Liver (tissue), 9 donors: Measurements from ENCODE around the gene BSPRY. TPM values are rescaled to one million over a fixed set of nuclear protein-coding genes. Genes with fewer than 3 reads are reported as not detected.

ENCODE experiments used
- DNase-seq: peaks from one replicate; pipeline ENCODE4 v3.0.0-alpha.2; 2017; ENCODE audit warnings: low spot score
- H3K27ac ChIP-seq, 2 donors: one replicate each; pipeline ENCODE4 v1.7.0; 2013; ENCODE audit warnings: inconsistent platforms in 2 of 2, low read length in 2 of 2, control low read depth in 1 of 2, low read depth in 1 of 2, mild to moderate bottlenecking in 1 of 2
- H3K27me3 ChIP-seq, 4 donors: one replicate each; pipeline versions ENCODE4 v1.6.1 to v1.7.0; 2013; ENCODE audit warnings: low read length in 3 of 4, inconsistent platforms in 1 of 4, mild to moderate bottlenecking in 1 of 4, moderate library complexity in 1 of 4; ENCODE audit not compliant: control insufficient read depth in 4 of 4, insufficient read depth in 4 of 4
- H3K36me3 ChIP-seq, 4 donors: one replicate each; pipeline versions ENCODE4 v1.6.1 to v1.7.0; 2013; ENCODE audit warnings: low read length in 3 of 4, mild to moderate bottlenecking in 3 of 4, low read depth in 1 of 4, moderate library complexity in 1 of 4; ENCODE audit not compliant: control insufficient read depth in 4 of 4, insufficient read depth in 3 of 4
- H3K4me1 ChIP-seq, 4 donors: one replicate each; pipeline versions ENCODE4 v1.6.1 to v1.7.0; 2013; ENCODE audit warnings: low read length in 3 of 4, mild to moderate bottlenecking in 3 of 4, moderate library complexity in 1 of 4; ENCODE audit not compliant: control insufficient read depth in 4 of 4, insufficient read depth in 4 of 4
- H3K4me3 ChIP-seq, 3 donors: one replicate each; pipeline versions ENCODE4 v1.6.1 to v1.7.0; 2013; ENCODE audit warnings: low read length in 3 of 3, control low read depth in 1 of 3, low read depth in 1 of 3, mild to moderate bottlenecking in 1 of 3
- H3K9ac ChIP-seq, 2 donors: one replicate each; pipeline ENCODE4 v1.7.0; 2013; ENCODE audit warnings: low read length in 2 of 2, mild to moderate bottlenecking in 2 of 2, moderate library complexity in 2 of 2, control low read depth in 1 of 2, low read depth in 1 of 2
- H3K9me3 ChIP-seq, 4 donors: one replicate each; pipeline versions ENCODE4 v1.6.1 to v1.7.0; 2013; ENCODE audit warnings: low read length in 3 of 4; ENCODE audit not compliant: control insufficient read depth in 4 of 4
- EGR1 ChIP-seq, 2 donors: IDR thresholded peaks; 2 replicates each; pipeline ENCODE4 v1.6.1; 2016 to 2018; ENCODE audit warnings: antibody characterized with exemption in 2 of 2, low read depth in 2 of 2
- FOXA1 ChIP-seq: IDR thresholded peaks from 2 replicates; pipeline ENCODE4 v1.6.1; 2016; ENCODE audit warnings: antibody characterized with exemption
- FOXA2 ChIP-seq: IDR thresholded peaks from 2 replicates; pipeline ENCODE4 v1.6.1; 2016; ENCODE audit warnings: antibody characterized with exemption
- GABPA ChIP-seq, 2 donors: IDR thresholded peaks in 1 of 2; conservative IDR thresholded peaks in 1 of 2; 2 replicates each; pipeline ENCODE4 v1.6.1; 2016; ENCODE audit warnings: antibody characterized with exemption in 2 of 2, mild to moderate bottlenecking in 1 of 2, moderate library complexity in 1 of 2
- HNF4A ChIP-seq, 2 donors: conservative IDR thresholded peaks; 2 replicates each; pipeline ENCODE4 v1.6.1; 2016; ENCODE audit warnings: antibody characterized with exemption in 2 of 2, mild to moderate bottlenecking in 2 of 2
- HNF4G ChIP-seq: IDR thresholded peaks from 2 replicates; pipeline ENCODE4 v1.6.1; 2016; ENCODE audit warnings: antibody characterized with exemption
- JUND ChIP-seq, 2 donors: IDR thresholded peaks; 2 replicates each; pipeline ENCODE4 v1.6.1; 2016; ENCODE audit warnings: antibody characterized with exemption in 2 of 2
- NR2F2 ChIP-seq: IDR thresholded peaks from 2 replicates; pipeline ENCODE4 v1.6.1; 2016; ENCODE audit warnings: antibody characterized with exemption
- RAD21 ChIP-seq, 2 donors: IDR thresholded peaks; 2 replicates each; pipeline ENCODE4 v1.6.1; 2016; ENCODE audit warnings: antibody characterized with exemption in 2 of 2, mild to moderate bottlenecking in 2 of 2
- RXRA ChIP-seq, 2 donors: IDR thresholded peaks; 2 replicates each; pipeline ENCODE4 v1.6.1; 2017 to 2018; ENCODE audit warnings: antibody characterized with exemption in 2 of 2, mild to moderate bottlenecking in 1 of 2
- SP1 ChIP-seq: IDR thresholded peaks from 2 replicates; pipeline ENCODE4 v1.6.1; 2018; ENCODE audit warnings: antibody characterized with exemption, mild to moderate bottlenecking
- TAF1 ChIP-seq: conservative IDR thresholded peaks from 2 replicates; pipeline ENCODE4 v1.6.1; 2016; ENCODE audit warnings: antibody characterized with exemption, mild to moderate bottlenecking
- YY1 ChIP-seq: IDR thresholded peaks from 2 replicates; pipeline ENCODE4 v1.6.1; 2016; ENCODE audit warnings: antibody characterized with exemption, mild to moderate bottlenecking
- WGBS: extraction: QIAGEN DNeasy Blood & Tissue Kit; methylation state at CpG from one replicate; pipeline ENCODE4 v1.1.7; 2013; 5-methylcytosine and 5-hydroxymethylcytosine counted together
- polyA plus RNA-seq, 2 donors: library from polyadenylated mRNA; stranded (reverse) in 1 of 2; unstranded in 1 of 2; fragments of 200-250 nt in 1 of 2; fragments of >200 nt in 1 of 2; fragmentation: Nextera tagmentation in 1 of 2; extraction: Ambion mirVana in 1 of 2; gene quantifications; one replicate each; pipeline versions ENCODE4 v1.2.1 to v1.2.3, GENCODE V29; 2013 to 2015
- total RNA-seq, 2 donors: library from RNA; depleted of rRNA; stranded (reverse); fragments of >200 nt; gene quantifications; one replicate each; pipeline ENCODE4 v1.2.3, GENCODE V29; 2014
- TF ChIP-seq, protein P1 (sequence below): fragments of 150-350 bp; IDR thresholded peaks from 2 replicates; pipeline ENCODE4 v1.5.1; 2017; ENCODE audit warnings: improper control_type of control experiment, low read depth, low read length; ENCODE audit not compliant: missing input control
- TF ChIP-seq, protein P2 (sequence below): IDR thresholded peaks from 2 replicates; pipeline ENCODE4 v1.6.1; 2016; ENCODE audit warnings: antibody characterized with exemption, mild to moderate bottlenecking
- TF ChIP-seq, protein P3 (sequence below): IDR thresholded peaks from 2 replicates; pipeline ENCODE4 v1.6.1; 2016; ENCODE audit warnings: antibody characterized with exemption
- TF ChIP-seq, protein P4 (sequence below): IDR thresholded peaks from 2 replicates; pipeline ENCODE4 v1.6.1; 2016; ENCODE audit warnings: antibody characterized with exemption
- TF ChIP-seq, protein P5 (sequence below): IDR thresholded peaks from 2 replicates; pipeline ENCODE4 v1.6.1; 2016; ENCODE audit warnings: antibody characterized with exemption
- donor health status: healthy.
- donor health status: healthy.
- donor health status: healthy.
- donor health status: healthy.
- donor health status: healthy.

The BSPRY gene
- total and polyA plus RNA-seq, 4 donors, result 0.31 to 2.3 (median 0.65) TPM

DNA sequence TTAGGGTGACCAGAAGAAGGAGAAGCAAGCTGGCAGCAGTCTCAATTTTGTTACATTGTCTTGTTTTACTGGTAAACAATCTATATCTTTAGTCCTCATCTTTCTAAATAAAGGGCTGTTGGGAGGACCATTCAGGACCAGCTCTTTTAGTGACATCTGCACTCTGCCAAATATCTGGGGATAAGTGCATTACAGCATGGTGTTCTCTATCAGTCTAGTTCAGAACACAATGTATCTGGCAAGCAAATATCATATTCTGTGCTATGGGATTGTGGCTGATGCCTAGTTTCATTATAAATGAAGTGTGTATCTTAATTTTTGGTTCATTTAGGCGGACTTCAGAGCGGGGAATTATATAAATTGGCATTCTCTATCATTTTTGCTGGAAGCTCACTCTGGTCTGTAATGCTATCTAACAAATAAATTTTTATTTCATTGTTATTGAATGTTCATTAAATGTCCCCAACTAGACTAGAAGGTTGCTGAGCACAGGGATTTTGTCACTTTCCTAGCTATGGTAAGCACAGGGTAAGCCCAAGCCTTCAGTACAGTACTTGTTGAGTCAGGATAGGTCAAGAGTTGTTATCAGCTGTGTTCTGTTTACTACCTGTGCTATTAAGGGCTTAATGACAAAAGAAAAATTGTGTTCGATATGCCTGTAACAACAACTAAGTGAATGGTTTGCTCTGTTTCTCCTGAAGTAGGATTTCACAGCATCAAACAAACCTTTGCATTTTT, 21.1 kb upstream of the BSPRY start:
- Histone ChIP-seq H3K27me3 (no peaks in the 10 kb centered on the region), H3K9ac (no peak overlapping the region), H3K4me3 (no peak overlapping the region), H3K36me3 (no peaks in the 10 kb centered on the region), H3K9me3 (no peaks in the 10 kb centered on the region), H3K4me1 (no peaks in the 10 kb centered on the region), H3K27ac (no peak overlapping the region)
- WGBS, result 98% methylated on average over 3 of the region's 3 CpGs
- no peak for TF ChIP-seq JUND (IDR thresholded peaks at IDR 0.05)
- DNase-seq, result no peak

DNA sequence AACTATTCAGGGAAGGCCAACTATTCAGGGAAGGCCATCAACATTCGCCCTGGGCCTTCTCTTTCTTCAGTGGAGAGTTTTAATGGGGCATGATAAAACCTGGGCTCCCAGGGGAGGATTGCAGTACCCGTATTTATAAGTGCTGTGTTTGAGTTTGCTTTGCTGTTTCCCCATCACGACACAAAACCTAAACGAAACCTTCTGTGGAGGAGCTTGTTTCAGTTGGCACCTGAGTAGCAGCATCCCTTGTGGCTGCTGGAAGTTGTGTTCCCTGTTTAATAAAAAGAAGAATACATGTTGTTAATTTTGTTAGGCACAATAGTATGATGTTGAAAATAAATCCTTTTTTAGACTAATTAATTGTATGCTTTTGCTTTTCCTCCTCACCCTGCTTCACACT, 17.6 kb upstream of the BSPRY start:
- TF ChIP-seq FOXA2, result no peak
- Histone ChIP-seq H3K4me3 (no peak overlapping the region), H3K4me1 (no peaks in the 10 kb centered on the region), H3K36me3 (no peaks in the 10 kb centered on the region), H3K27me3 (no peaks in the 10 kb centered on the region), H3K9ac (no peak overlapping the region), H3K9me3 (no peaks in the 10 kb centered on the region), H3K27ac (no peak overlapping the region)
- DNase-seq, result no peak
- WGBS, result 83% methylated on average over 4 of the region's 4 CpGs

DNA sequence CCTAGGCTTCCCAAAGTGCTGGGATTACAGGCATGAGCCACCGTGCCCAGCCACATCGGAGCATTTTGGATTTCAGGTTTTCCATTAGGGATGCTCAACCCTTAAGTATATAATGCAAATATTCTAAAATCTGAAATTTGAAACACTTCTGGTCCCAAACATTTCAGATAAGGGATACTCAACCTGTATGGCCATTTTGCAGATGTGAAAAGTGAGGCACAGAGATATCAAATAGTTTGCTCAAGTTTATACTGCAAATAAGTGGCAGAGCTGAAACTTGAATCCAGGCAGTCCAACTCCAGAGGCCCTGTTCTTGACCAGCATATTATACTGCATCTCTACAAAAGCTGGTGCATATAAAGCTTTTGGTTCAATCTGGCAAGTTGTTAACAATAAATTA, 11.6 kb upstream of the BSPRY start:
- no peak overlapping the region for H3K27ac ChIP-seq
- 98% methylated on average over 2 of the region's 2 CpGs for WGBS
- DNase-seq, result no peak

More for the DNA sequence above, 11.6 kb upstream of the BSPRY start:
- Histone ChIP-seq H3K4me1 (peaks cover 5 to 14% (median 11%) of the 10 kb centered on the region in 4 donors), H3K27me3 (no peaks in the 10 kb centered on the region), H3K36me3 (no peaks in the 10 kb centered on the region), H3K9ac (no peak overlapping the region), H3K9me3 (no peaks in the 10 kb centered on the region), H3K4me3 (no peak overlapping the region)
- TF ChIP-seq GABPA (IDR thresholded peaks at IDR 0.05 in 1 of 2, conservative IDR thresholded peaks at IDR 0.05 in 1 of 2), result no peak
- no peak for TF ChIP-seq HNF4G
- no peak for TF ChIP-seq FOXA1
- TF ChIP-seq YY1, result no peak
- TF ChIP-seq JUND (IDR thresholded peaks at IDR 0.05), result no peak
- TF ChIP-seq, protein P1, sequence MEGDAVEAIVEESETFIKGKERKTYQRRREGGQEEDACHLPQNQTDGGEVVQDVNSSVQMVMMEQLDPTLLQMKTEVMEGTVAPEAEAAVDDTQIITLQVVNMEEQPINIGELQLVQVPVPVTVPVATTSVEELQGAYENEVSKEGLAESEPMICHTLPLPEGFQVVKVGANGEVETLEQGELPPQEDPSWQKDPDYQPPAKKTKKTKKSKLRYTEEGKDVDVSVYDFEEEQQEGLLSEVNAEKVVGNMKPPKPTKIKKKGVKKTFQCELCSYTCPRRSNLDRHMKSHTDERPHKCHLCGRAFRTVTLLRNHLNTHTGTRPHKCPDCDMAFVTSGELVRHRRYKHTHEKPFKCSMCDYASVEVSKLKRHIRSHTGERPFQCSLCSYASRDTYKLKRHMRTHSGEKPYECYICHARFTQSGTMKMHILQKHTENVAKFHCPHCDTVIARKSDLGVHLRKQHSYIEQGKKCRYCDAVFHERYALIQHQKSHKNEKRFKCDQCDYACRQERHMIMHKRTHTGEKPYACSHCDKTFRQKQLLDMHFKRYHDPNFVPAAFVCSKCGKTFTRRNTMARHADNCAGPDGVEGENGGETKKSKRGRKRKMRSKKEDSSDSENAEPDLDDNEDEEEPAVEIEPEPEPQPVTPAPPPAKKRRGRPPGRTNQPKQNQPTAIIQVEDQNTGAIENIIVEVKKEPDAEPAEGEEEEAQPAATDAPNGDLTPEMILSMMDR, result no peak
- TF ChIP-seq EGR1 (IDR thresholded peaks at IDR 0.05; ENCODE audit: low read depth in 2 of 2), result no peak
- no peak for TF ChIP-seq NR2F2
- TF ChIP-seq, protein P2, sequence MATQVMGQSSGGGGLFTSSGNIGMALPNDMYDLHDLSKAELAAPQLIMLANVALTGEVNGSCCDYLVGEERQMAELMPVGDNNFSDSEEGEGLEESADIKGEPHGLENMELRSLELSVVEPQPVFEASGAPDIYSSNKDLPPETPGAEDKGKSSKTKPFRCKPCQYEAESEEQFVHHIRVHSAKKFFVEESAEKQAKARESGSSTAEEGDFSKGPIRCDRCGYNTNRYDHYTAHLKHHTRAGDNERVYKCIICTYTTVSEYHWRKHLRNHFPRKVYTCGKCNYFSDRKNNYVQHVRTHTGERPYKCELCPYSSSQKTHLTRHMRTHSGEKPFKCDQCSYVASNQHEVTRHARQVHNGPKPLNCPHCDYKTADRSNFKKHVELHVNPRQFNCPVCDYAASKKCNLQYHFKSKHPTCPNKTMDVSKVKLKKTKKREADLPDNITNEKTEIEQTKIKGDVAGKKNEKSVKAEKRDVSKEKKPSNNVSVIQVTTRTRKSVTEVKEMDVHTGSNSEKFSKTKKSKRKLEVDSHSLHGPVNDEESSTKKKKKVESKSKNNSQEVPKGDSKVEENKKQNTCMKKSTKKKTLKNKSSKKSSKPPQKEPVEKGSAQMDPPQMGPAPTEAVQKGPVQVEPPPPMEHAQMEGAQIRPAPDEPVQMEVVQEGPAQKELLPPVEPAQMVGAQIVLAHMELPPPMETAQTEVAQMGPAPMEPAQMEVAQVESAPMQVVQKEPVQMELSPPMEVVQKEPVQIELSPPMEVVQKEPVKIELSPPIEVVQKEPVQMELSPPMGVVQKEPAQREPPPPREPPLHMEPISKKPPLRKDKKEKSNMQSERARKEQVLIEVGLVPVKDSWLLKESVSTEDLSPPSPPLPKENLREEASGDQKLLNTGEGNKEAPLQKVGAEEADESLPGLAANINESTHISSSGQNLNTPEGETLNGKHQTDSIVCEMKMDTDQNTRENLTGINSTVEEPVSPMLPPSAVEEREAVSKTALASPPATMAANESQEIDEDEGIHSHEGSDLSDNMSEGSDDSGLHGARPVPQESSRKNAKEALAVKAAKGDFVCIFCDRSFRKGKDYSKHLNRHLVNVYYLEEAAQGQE, result no peak
- TF ChIP-seq TAF1, result no peak
- no peak for TF ChIP-seq RXRA (IDR thresholded peaks at IDR 0.05)
- no peak for TF ChIP-seq SP1
- TF ChIP-seq, protein P3, sequence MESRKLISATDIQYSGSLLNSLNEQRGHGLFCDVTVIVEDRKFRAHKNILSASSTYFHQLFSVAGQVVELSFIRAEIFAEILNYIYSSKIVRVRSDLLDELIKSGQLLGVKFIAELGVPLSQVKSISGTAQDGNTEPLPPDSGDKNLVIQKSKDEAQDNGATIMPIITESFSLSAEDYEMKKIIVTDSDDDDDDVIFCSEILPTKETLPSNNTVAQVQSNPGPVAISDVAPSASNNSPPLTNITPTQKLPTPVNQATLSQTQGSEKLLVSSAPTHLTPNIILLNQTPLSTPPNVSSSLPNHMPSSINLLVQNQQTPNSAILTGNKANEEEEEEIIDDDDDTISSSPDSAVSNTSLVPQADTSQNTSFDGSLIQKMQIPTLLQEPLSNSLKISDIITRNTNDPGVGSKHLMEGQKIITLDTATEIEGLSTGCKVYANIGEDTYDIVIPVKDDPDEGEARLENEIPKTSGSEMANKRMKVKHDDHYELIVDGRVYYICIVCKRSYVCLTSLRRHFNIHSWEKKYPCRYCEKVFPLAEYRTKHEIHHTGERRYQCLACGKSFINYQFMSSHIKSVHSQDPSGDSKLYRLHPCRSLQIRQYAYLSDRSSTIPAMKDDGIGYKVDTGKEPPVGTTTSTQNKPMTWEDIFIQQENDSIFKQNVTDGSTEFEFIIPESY, result no peak
- TF ChIP-seq, protein P4, sequence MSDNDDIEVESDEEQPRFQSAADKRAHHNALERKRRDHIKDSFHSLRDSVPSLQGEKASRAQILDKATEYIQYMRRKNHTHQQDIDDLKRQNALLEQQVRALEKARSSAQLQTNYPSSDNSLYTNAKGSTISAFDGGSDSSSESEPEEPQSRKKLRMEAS, result no peak
- TF ChIP-seq HNF4A (conservative IDR thresholded peaks at IDR 0.05), result no peak
- TF ChIP-seq FOXA2, result no peak
- TF ChIP-seq, protein P5, sequence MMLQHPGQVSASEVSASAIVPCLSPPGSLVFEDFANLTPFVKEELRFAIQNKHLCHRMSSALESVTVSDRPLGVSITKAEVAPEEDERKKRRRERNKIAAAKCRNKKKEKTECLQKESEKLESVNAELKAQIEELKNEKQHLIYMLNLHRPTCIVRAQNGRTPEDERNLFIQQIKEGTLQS, result no peak
- no peak for TF ChIP-seq RAD21 (IDR thresholded peaks at IDR 0.05)
